HG02970 (cell line): ENCODE data around the gene MYO1G.
"Not testable (repeated sequence)": the region's sequence is repeated elsewhere in the genome, so short reads cannot be mapped to it uniquely, and the experiment has no call there.

Experiments used
- ATAC-seq: cut with Tn5 transposase; IDR thresholded peaks from one replicate; pipeline ENCODE4 v1.9.1; 2021; ENCODE audit warnings: mild to moderate bottlenecking, moderate library complexity, moderate number of reproducible peaks; ENCODE audit not compliant: unreplicated experiment, low FRiP score

The MYO1G gene

DNA sequence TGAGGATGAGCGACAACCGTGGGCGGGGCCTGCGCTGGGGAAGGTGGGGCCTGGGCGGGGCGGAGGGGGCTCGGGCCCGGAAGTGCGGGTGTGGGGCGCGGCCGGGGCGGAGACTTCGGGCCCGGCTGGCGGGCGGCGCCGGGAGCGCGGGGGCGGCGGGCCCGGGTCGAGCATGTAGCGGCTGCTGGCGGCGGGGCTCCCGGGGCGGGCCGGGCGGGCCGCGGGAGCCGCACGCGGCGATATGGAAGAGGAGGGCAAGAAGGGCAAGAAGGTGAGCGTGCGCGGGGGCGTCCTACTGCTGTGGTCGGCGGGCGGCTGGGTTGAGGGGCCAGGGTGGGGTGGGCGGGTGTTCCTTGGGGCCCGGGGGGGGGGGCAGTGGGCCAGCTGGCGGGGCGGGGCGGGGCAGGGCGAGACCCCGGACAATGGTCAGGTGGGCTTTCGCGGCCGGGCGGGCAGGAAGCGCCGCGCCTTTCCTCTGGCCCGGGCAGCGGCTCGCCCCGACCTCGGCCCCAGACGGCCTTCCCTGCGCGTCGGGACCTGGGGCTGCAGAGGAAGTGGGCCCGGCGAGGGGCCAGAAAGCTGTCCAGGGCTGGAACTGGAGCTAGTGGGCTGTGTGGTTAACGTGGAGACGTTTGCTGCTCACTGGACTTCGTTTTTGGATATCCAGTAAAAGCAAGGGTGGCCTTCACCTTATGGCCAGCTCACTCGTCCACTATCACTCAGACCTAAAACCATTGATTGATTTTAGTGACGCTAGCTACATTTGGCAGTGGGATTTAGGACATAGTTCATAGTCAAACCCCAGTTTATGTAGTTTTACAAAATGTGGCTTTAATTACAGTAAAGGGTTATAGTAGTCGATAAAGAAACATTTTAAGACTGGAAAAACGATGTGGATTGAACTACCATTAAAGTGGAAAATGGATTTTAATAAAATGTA lies 21.5 kb upstream of the MYO1G start, which contains the start of gene CCM2:
CCM2 (plus strand) TSS at position 109 of the 940 bp plus-strand sequence; CDS start at position 242, 133 bp downstream.
- peak; percentile 1 for ATAC-seq

- peak; percentile 65 for ATAC-seq
Observed at GRCh38 chr7:44999245-45000092, 20.7 kb upstream of the MYO1G start.

GRCh38 chr7:44998153-44998871 lies 19.5 kb upstream of the MYO1G start:
- no peak for ATAC-seq

- no peak for ATAC-seq
Observed at GRCh38 chr7:44995555-44996493, 17.0 kb upstream of the MYO1G start.

DNA sequence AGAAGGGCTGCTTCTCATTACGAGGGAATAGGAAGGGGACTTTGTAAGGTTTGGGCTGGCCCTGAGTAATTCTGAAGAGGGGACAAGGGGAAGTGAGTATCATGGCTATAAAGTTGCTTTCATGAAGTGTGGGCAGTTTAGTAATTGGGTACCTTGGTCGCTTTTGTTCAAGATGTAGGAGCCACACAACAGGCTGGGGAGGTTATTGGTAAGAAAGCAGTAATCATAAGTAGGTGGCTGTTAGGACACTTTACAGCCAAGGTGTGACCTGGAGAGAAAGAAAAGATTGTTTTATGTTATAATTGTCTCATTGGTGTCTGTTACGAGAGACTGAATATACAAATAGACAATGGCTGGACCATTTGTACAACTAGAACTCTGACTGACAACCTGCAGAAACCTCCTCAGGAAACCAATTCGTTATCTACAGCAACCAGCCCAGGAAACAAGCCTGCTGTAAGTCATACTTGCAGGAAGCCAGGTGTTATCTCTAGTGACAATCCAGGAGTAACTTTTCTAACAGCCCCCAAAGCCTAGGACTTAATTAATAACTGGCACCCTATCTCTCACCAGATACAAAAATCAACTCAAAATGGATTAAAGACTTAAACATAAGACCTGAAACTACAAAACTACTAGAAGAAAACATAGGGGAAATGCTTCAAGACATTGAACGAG lies 16.2 kb upstream of the MYO1G start:
- ATAC-seq, result no peak

DNA sequence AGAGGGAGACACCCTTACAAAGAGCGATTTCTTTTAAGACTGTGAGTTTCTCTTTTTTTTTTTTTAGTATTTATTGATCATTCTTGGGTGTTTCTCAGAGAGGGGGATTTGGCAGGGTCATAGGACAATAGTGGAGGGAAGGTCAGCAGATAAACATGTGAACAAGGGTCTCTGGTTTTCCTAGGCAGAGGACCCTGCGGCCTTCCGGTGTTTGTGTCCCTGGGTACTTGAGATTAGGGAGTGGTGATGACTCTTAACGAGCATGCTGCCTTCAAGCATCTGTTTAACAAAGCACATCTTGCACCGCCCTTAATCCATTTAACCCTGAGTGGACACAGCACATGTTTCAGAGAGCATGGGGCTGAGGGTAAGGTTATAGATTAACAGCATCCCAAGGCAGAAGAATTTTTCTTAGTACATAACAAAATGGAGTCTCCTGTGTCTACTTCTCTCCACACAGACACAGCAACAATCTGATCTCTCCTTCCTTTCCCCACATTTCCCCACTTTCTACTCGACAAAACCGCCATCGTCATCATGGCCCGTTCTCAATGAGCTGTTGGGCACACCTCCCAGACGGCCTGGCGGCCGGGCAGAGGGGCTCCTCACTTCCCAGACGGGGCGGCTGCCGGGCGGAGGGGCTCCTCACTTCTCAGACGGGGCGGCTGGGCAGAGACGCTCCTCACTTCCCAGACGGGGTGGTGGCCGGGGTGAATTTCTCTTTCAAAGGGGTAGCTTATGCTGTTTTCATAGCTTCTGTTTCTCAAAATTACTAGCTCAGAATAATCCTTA lies 13.4 kb upstream of the MYO1G start:
- ATAC-seq, result not testable (repeated sequence)

DNA sequence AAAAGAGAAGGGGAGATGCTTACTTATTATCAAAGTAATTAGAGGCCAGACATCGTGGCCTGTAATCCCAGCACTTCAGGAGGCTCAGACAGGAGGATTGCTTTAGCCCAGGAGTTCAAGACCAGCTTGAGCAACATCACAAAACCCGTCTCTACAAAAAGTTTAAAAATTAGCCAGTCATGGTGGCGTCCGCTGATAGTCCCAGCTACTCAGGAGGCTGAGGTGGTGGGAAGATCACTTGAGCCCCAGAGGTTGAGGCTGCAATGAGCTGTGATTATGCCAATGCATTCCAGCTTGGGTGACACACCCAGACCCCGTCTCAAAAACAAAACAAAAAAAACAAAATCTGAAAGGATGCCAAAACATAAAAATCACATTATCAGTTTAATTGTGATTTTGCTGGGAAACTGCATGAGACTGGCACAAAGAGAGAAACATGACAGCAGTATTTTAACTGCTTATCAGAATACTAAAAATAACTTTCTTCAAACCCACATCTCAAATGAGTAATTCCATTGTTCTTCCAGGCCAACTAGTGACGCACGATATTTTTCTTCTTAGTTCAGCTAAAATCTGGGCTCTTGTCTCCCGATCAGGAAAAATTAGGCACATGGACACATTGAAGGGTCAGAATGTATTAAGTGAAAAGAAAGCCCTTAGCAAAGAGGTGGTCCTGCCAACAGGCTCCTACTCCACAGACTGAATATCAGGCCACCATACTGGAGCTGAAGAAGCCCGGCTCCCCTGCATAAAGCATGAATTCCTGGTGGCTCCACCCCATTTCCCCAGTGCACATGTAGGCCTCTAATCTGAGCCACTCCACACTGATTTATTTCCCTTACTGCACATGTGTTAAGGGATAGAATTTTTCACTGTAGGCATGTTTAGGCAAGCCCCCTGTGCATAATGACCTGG lies 11.6 kb upstream of the MYO1G start:
- ATAC-seq, result no peak

- ATAC-seq, result no peak
Observed at GRCh38 chr7:44989132-44989531, 10.3 kb upstream of the MYO1G start.

DNA sequence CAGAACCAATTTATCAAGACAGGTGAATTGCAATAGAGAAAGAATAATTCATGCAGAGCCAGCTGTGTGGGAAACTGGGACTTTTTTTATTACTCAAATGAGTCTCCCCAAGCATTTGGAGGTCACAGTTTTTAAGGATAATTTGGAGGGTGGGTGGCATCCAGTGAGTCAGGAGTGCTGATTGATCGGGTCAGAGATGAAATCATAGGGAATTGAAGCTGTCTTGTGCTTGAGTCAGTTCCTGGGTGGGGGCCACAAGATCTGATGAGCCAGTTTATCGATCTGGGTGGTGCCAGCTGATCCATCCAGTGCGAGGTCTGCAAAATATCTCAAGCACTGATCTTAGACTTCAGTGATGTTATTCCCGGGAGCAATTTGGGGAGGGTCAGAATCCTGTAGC lies 9.9 kb upstream of the MYO1G start:
- no peak for ATAC-seq

- no peak for ATAC-seq
Observed at GRCh38 chr7:44987996-44988395, 9.2 kb upstream of the MYO1G start.

GRCh38 chr7:44987457-44987856 lies 8.6 kb upstream of the MYO1G start:
- ATAC-seq, result no peak

DNA sequence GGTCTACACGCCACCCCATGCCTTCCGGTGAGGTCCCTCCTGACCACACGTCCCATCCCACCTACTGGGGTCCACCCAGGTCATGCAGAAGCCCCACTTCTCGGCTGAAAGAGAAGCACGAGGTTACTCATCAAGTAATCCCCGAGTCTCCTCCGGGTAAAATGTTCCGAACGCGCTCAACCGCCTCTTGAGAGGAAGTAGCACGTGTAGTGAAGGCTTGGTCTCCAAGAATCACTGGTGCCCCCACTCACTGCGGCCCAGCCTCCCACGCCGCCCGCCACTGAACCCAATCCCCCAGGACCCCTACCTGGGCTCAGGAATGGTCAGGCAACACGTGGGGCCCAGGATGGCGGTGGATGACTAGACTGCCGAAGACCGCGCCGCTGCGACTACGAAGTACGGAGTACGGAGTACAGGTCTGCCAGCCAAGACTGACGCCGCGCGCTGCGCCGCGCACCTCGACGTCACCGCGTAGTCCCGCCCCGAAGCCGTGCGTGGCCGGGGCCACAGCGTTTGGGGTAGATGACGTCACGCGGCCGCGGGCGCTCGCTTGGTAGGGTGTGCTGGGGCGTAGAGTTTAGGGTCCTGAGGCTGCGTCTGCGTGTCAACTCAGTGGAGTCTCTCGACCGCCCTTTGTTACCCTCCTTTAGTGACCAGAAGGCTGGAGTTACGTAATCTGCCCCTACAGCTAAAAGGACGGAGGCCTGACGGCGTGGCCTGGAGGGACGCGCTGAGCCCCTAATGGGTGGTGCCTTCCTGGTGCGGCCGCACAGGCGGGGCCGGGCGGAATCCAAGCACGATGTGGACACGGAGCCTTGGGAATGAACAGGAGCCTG lies 7.6 kb upstream of the MYO1G start:
- peak; percentile 88 for ATAC-seq

DNA sequence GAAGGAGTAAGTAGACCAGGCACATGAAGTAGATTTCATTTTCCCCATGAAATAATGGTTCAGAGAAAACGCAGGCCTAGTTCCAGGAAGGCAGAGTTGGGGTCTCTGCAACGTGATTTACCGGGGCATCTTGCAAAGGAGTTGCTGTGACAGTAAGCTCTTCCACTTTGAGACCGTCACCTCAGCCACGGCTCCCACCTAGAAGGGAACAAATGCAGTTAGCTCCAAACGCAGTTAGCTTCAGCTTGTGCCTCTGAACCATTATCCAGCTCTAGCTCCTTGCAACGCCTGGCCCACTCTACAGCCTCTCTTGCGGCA lies 7.0 kb upstream of the MYO1G start:
- ATAC-seq, result no peak

DNA sequence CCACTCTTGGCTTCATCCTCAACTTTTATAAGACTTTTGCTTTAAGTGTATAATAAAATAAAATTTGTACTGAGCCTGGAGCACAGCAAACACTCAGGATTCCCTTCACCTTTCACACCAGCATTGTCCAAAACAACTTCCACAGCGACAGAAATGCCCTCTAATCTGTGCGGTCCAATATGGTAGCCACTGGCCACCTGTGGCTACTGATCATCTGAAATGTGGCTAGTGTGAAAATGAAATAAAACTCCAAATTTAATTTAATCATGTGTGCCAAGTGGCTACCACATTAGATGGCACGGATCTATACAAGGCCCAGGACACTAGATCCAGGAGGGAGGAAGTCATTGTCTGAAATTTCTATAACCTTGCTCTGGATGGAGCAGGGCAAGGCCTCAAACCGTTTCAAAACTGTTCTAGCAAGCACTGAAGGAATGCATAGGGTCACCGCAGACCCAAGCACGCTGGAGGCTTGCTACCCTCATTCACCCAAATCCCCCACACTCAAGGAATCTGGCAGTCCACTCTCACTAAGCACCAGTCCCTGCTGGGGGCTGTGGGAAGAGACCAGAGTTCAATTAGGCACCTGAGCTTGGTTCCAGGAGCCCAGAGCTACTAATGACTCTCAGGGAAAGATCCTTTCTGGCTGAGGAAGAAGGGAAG lies 6.3 kb upstream of the MYO1G start:
- no peak for ATAC-seq

DNA sequence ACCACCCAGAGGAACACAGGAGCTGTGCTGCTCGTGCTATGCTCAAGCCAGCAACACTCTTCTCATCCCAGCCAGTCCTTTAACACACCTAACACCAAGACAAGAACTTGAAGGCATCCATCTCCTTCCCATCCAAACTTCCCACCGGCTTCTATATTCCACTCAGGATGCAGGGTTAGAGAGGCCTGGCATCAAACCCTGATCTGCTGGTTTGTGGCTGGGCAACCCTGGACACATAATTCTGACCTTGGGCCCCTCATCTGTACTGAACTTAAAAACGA lies 5.6 kb upstream of the MYO1G start:
- no peak for ATAC-seq
